Measurements from ENCODE around the gene RERE.

GRCh38 chr1:8711151-8711550, 106.3 kb downstream of the RERE start:
- TF ChIP-seq, protein P1, sequence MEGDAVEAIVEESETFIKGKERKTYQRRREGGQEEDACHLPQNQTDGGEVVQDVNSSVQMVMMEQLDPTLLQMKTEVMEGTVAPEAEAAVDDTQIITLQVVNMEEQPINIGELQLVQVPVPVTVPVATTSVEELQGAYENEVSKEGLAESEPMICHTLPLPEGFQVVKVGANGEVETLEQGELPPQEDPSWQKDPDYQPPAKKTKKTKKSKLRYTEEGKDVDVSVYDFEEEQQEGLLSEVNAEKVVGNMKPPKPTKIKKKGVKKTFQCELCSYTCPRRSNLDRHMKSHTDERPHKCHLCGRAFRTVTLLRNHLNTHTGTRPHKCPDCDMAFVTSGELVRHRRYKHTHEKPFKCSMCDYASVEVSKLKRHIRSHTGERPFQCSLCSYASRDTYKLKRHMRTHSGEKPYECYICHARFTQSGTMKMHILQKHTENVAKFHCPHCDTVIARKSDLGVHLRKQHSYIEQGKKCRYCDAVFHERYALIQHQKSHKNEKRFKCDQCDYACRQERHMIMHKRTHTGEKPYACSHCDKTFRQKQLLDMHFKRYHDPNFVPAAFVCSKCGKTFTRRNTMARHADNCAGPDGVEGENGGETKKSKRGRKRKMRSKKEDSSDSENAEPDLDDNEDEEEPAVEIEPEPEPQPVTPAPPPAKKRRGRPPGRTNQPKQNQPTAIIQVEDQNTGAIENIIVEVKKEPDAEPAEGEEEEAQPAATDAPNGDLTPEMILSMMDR (IDR thresholded peaks at IDR 0.05), result no peak
- TF ChIP-seq YY1 (IDR thresholded peaks at IDR 0.05; ENCODE audit: low read depth) (no peak), EP300 (IDR thresholded peaks at IDR 0.05; ENCODE audit: borderline replicate concordance in 1 of 2, low read depth in 1 of 2, low read length in 1 of 2) (no peak)

Data from SK-N-SH (cell line).